Measurements from ENCODE around the gene MORN5. TPM values are rescaled to one million over a fixed set of nuclear protein-coding genes. Genes with fewer than 3 reads are reported as not detected.

Gene MORN5
- total and polyA plus RNA-seq, 10 of the 15 experiments (the other 5 are each of a cell fraction or from before 2014, with no cell fraction given): not detected

DNA sequence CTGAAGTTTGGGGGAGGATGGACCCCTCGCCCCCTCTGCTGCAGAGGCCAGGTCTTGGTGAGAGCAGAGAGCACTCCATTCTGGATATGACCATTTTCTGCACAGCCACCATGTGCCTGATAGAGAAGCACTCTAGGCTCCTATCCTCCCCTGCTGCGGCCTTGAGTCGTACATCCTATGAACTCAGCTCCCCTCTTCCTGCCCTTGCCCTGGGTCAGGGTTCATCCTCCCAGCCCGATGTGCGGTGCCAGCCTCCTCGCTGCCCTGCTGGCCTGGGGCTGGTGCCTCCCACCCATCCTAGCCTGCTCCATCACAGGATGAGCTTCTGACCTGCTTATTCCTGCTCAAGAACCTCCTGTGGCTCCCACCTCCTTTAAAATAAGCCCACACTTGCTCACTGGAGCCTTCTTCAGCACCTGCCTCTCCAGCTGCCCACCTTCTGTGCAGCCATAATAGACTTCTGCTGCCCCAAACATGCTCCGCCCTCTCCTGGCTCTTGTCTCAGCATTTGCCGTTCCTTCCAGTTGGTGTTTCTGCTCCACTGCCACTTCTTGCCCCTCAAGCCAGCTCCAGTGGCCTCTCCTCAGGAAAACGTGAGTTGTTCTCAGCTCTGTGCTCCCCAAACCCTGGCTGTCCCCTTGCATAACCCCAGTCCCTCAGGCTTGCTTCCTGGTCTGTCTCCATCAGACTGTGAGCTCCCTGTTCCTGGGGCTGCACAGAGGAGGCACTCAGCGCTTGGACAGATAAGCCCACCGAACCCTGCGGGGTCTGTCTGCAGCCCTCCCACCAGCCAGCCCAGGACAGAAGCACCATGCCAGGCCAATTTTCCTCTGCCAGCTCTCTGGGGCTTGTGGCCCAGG, 44.3 kb upstream of the MORN5 start:
- RAD21 ChIA-PET (ENCODE audit: unreplicated experiment): no interaction called here
- no peak overlapping the region for H2AFZ ChIP-seq (ENCODE audit: control insufficient read depth, low read depth, low read length)
- CTCF ChIA-PET: interaction anchor here (0.9 to 3.7 kb wide), 4 partner anchors 9 to 25 kb away, joined by 4 to 22 read pairs (median 4); no protein-coding TSS in a partner anchor

More for the DNA sequence above, 44.3 kb upstream of the MORN5 start:
- ChIA-PET POLR2A (no interaction called here), SMC1A (ENCODE audit: uncharacterized antibody, unreplicated experiment) (interaction anchor here (2.6 kb wide), 1 partner anchor 17 kb away, joined by 12 read pairs; no protein-coding TSS in a partner anchor)
- BruUV-seq (replicated peaks): no TSS peak
- Histone ChIP-seq H3K4me3 (no peak overlapping the region), H3K9ac (ENCODE audit: control insufficient read depth, insufficient read depth, low read length) (no peak overlapping the region), H3K36me3 (ENCODE audit: control insufficient read depth in 2 of 2, insufficient read depth in 2 of 2, low read length in 1 of 2) (no peaks in the 10 kb centered on the region), H4K20me1 (ENCODE audit: control insufficient read depth, insufficient read depth) (no peaks in the 10 kb centered on the region), H3K4me2 (ENCODE audit: control insufficient read depth, insufficient read depth) (no peak overlapping the region), H3K4me1 (ENCODE audit: control insufficient read depth, insufficient read depth, low read length) (no peaks in the 10 kb centered on the region), H3K27me3 (replicated peaks in 1 of 2; ENCODE audit: control insufficient read depth in 2 of 2, insufficient read depth in 2 of 2, low read length in 1 of 2) (no peaks in the 10 kb centered on the region), H3K79me2 (ENCODE audit: control insufficient read depth, insufficient read depth, low read length) (no peaks in the 10 kb centered on the region), H3K27ac (ENCODE audit: control insufficient read depth, insufficient read depth) (no peak overlapping the region), H3K9me3 (replicated peaks; ENCODE audit: control insufficient read depth, insufficient read depth, low read length) (no peaks in the 10 kb centered on the region; the same call in 1 of the 3 replicates)
- DNase-seq (ENCODE audit: low read depth, low spot score) (no peak), ATAC-seq (no peak), FAIRE-seq (no peak)
- TF ChIP-seq CEBPB (IDR thresholded peaks at IDR 0.05; ENCODE audit: borderline replicate concordance in 1 of 2, low read depth in 2 of 2, low read length in 2 of 2): no peak
- no peak for TF ChIP-seq SRF (IDR thresholded peaks at IDR 0.05; ENCODE audit: low read depth in 2 of 2, low read length in 2 of 2)
- TF ChIP-seq SMAD5 (IDR thresholded peaks at IDR 0.05; ENCODE audit: low read depth): no peak
- no peak for TF ChIP-seq PBX3 (IDR thresholded peaks at IDR 0.05; ENCODE audit: insufficient replicate concordance, low read depth, low read length)
- no peak for TF ChIP-seq PAX5 (IDR thresholded peaks at IDR 0.05; ENCODE audit: borderline replicate concordance, low read depth, low read length)
- no peak for TF ChIP-seq HDAC6 (IDR thresholded peaks at IDR 0.05; ENCODE audit: unreplicated experiment)
- no peak for TF ChIP-seq SKIL (IDR thresholded peaks at IDR 0.05; ENCODE audit: low read depth, poor library complexity, severe bottlenecking)
- TF ChIP-seq ZNF24 (IDR thresholded peaks at IDR 0.05): no peak
- TF ChIP-seq IKZF2 (IDR thresholded peaks at IDR 0.05): no peak
- TF ChIP-seq BACH1 (IDR thresholded peaks at IDR 0.05; ENCODE audit: borderline replicate concordance): no peak
- no peak for TF ChIP-seq HDAC2 (IDR thresholded peaks at IDR 0.05)
- TF ChIP-seq TCF7 (IDR thresholded peaks at IDR 0.05; ENCODE audit: borderline replicate concordance): no peak
- TF ChIP-seq KDM1A (IDR thresholded peaks at IDR 0.05; ENCODE audit: borderline replicate concordance): no peak
- TF ChIP-seq, protein P1, sequence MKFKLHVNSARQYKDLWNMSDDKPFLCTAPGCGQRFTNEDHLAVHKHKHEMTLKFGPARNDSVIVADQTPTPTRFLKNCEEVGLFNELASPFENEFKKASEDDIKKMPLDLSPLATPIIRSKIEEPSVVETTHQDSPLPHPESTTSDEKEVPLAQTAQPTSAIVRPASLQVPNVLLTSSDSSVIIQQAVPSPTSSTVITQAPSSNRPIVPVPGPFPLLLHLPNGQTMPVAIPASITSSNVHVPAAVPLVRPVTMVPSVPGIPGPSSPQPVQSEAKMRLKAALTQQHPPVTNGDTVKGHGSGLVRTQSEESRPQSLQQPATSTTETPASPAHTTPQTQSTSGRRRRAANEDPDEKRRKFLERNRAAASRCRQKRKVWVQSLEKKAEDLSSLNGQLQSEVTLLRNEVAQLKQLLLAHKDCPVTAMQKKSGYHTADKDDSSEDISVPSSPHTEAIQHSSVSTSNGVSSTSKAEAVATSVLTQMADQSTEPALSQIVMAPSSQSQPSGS (IDR thresholded peaks at IDR 0.05; ENCODE audit: low read length): no peak
- TF ChIP-seq PML (IDR thresholded peaks at IDR 0.05; ENCODE audit: low read length): no peak
- TF ChIP-seq STAT3 (IDR thresholded peaks at IDR 0.05; ENCODE audit: low read depth, low read length): no peak
- no peak for TF ChIP-seq ATF7 (IDR thresholded peaks at IDR 0.05; ENCODE audit: low read depth)
- 30% methylated on average over 11 of the region's 12 CpGs for WGBS (ENCODE audit: insufficient coverage, insufficient replicate concordance, low lambda C conversion rate, missing lambda C conversion rate)
- in situ Hi-C loops (cut with MboI) (no loop called here), intact Hi-C loops (cut with micrococcal nuclease; ENCODE audit: unreplicated experiment) (no loop called here)

All from GM12878 (cell line).